GM23248 (cell line): ENCODE results near the gene STK26.

ENCODE experiments used
- EZH2 ChIP-seq: fragments of 200-600 bp; sonication (generic); IDR thresholded peaks from 2 replicates; pipeline ENCODE4 v1.6.1; 2018; ENCODE audit warnings: antibody characterized with exemption, mild to moderate bottlenecking; ENCODE audit not compliant: insufficient read depth, poor library complexity, severe bottlenecking
- EZH2phosphoT487 ChIP-seq: fragments of 200-600 bp; sonication (generic); IDR thresholded peaks from 2 replicates; pipeline ENCODE4 v1.6.1; 2018; ENCODE audit warnings: antibody characterized with exemption, moderate library complexity, mild to moderate bottlenecking, low read depth; ENCODE audit not compliant: insufficient read depth

- no peak for TF ChIP-seq EZH2
- no peak for TF ChIP-seq EZH2phosphoT487
Measured at GRCh38 chrX:131987252-131987651, 35.9 kb upstream of the STK26 start.
